ENCODE results near the gene NEK7. TPM values are rescaled to one million over a fixed set of nuclear protein-coding genes. Genes with fewer than 3 reads are reported as not detected.
A peak's percentile ranks its signal among the peaks of the same experiment; 100 is the strongest.

NEK7 gene
- total RNA-seq, 2 experiments from 2014 or later: 56.1 to 57.4 TPM

DNA sequence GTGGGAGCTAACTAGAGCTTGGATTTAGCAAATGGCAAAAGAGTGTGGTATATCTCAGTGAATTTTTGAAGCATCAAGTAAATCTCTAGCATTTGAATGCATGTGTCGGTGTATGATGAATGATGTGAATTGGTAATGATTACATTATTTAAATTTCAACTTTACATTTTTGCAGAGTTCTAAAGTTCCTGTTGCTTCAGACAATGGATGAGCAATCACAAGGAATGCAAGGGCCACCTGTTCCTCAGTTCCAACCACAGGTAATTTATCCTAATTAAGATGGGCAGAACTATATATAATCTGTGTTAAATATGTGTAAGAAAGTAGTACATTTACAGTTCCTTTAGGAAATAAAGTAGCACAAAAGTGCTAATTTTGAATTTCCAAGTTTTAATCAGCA lies 75.6 kb downstream of the NEK7 start:
- H3K36me3 Mint-ChIP-seq: peaks cover 26% of the 10 kb centered on the region
- no peak overlapping the region for H3K27ac Mint-ChIP-seq
- peaks cover 7% of the 10 kb centered on the region for H3K9me3 Mint-ChIP-seq
- peaks cover 37% of the 10 kb centered on the region for H3K4me1 Mint-ChIP-seq
- no peak overlapping the region for H3K4me3 Mint-ChIP-seq
- DNase-seq: no peak
- no peaks in the 10 kb centered on the region for H3K27me3 Mint-ChIP-seq

DNA sequence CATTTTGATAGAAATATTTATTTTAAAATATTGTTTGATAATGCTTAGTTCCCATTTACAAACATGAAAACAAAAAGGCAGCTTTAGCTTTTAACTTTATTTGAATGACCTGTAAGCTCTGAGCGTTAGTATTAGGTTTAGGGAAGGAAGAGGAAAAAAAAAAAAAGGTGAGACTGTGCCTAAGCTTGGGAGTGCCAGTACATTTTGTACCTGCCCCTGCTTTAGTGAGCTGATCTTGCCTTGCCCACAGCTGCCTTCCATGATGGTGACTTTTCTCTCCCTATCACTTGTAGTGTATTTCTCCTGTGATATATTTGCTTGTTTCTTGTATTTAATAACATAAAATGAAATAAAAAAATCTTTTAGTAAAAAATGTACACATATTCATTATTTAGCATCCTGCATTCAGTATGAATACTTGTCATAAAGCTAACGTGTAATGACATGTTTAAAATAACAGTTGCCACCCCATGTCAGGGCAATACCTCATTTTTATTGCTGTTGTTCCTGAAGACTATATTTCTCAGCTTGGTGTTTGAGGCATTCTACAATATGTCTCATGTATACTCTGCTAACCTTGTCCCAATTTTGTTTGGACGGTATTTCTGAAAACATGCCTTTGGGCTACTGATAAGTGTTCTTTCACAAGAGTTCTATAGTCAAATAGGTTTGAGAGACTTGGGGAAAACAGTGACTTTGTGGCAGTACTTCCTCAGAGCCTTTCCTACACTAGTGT lies 76.3 kb downstream of the NEK7 start:
- H3K4me1 Mint-ChIP-seq: peaks cover 37% of the 10 kb centered on the region
- peaks cover 23% of the 10 kb centered on the region for H3K36me3 Mint-ChIP-seq
- no peak overlapping the region for H3K27ac Mint-ChIP-seq
- H3K4me3 Mint-ChIP-seq: no peak overlapping the region
- H3K27me3 Mint-ChIP-seq: no peaks in the 10 kb centered on the region
- DNase-seq: no peak
- peaks cover 7% of the 10 kb centered on the region for H3K9me3 Mint-ChIP-seq

DNA sequence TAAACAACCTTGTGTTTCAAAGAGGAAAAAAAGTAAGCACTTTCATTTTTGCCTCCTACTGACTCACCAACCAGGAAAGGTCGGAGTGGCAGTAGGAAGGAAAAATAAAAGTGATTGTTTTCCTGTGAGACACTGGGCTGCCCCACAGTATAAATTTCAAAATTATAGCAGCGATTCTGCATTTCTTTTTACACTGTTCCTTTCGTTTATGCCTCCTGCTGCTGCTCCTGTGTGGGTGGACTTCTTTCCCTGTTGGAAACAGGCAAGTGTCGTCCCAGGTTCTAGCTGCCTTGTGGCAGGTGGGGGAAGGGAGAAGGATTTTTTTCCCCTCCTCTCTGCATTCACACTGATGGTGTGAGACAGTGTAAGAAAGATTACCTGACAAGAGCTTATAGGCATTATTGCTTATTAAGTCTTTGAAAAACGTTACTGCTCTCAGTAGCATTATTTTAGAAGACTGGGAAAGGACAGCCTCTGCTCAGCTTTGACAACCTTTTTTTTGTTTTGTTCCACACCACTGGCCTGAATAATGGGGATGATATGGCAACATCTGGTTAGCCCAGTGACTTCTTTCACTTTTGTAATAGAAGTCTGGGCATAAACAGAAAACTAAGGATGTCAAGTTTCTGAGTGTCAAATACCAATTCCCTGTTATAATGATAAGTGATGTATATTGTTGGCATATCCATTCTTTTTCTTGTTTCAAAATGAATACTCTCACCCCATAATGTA lies 77.9 kb downstream of the NEK7 start:
- peaks cover 32% of the 10 kb centered on the region for H3K4me1 Mint-ChIP-seq
- H3K9me3 Mint-ChIP-seq: peaks cover 7% of the 10 kb centered on the region
- H3K4me3 Mint-ChIP-seq: peak overlapping the region; percentile 47
- DNase-seq: no peak
- peaks cover 23% of the 10 kb centered on the region for H3K36me3 Mint-ChIP-seq
- H3K27ac Mint-ChIP-seq: peak overlapping the region; percentile 78
- H3K27me3 Mint-ChIP-seq: no peaks in the 10 kb centered on the region

DNA sequence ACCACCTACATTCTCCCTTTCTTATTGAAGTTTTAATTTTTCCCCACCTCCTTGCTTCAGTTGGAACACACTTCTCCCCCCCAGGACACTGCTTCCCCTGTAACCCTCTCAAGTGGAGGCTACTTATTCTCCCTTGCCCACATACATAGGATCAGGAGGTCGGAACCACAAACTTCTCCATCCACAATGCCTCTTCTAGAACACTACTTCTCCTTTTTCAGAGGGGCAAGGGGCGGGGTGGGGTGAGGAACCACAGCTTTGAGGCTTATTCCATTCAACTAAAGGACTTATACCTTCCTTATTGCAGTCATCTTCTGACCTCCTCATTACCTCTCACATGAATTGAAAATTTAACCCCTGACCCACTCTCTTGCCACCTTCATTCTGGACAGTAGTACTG lies 81.3 kb downstream of the NEK7 start:
- no peak overlapping the region for H3K27ac Mint-ChIP-seq

DNA sequence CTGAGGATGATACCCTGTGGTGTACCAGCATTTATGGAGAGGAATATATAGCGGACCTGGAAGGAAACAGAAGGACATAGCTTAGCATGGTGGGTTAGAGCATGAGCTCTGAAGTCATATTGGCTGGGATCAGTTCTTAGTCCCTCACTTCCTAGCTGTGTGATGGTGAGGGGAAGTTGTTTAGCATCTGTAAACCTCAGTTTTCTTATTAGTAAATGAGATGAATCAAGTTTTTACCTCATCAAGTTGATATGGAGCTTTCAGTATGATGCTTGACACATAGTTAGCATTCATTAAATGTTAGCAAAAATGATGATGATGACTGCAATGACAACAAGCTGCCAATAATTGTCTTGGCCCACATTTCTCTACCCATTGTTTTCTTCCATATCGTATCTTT lies 84.8 kb downstream of the NEK7 start:
- H3K27ac Mint-ChIP-seq: peak overlapping the region; percentile 3
- no peak for DNase-seq
- H3K4me3 Mint-ChIP-seq: no peak overlapping the region
- H3K4me1 Mint-ChIP-seq: peaks cover 24% of the 10 kb centered on the region
- H3K36me3 Mint-ChIP-seq: peaks cover 28% of the 10 kb centered on the region
- H3K27me3 Mint-ChIP-seq: no peaks in the 10 kb centered on the region
- H3K9me3 Mint-ChIP-seq: no peaks in the 10 kb centered on the region

More for the DNA sequence above, 81.3 kb downstream of the NEK7 start:
- Mint-ChIP-seq H3K4me1 (peaks cover 31% of the 10 kb centered on the region), H3K4me3 (no peak overlapping the region), H3K36me3 (peaks cover 27% of the 10 kb centered on the region), H3K9me3 (peaks cover 7% of the 10 kb centered on the region), H3K27me3 (no peaks in the 10 kb centered on the region)
- no peak for DNase-seq

DNA sequence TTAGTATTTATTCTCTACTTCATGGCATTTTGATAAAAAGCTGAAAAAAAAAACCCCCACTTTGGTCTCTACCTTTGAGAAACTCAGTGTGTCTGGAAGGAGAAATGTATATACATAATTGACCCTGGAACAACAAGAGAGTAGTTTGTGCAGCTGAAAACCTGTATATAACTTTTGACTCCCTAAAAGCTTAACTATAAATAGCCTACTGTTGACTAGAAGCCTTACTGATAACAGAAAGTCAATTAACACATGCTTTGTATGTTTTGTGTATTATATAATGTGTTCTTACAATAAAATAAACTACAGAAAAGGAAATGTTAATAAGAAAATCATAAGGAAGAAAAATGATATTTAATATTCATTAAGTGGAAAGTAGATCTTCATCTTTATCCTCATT lies 88.0 kb downstream of the NEK7 start:
- peaks cover 1% of the 10 kb centered on the region for H3K9me3 Mint-ChIP-seq
- no peak overlapping the region for H3K27ac Mint-ChIP-seq
- H3K36me3 Mint-ChIP-seq: peaks cover 40% of the 10 kb centered on the region
- no peak overlapping the region for H3K4me3 Mint-ChIP-seq
- no peaks in the 10 kb centered on the region for H3K27me3 Mint-ChIP-seq
- H3K4me1 Mint-ChIP-seq: peaks cover 24% of the 10 kb centered on the region
- no peak for DNase-seq

DNA sequence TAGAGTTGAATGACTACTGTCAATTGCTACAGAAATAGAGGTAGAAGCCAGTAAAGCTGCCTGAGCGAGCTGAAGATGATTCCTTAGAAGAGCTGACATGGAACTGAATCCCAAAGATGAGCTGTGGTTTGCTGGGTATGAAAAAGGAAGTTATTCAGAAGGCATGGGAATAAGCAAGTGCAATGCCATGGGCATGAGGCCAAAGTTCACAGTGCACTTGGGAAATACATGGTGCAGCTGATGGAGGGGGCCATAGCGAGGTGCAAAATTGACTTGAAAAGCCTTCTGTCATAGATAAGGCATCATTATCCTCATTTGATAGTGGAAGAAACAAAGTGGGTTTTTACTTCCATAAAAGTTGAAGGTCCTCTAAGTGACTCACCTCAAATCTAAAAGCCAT lies 88.6 kb downstream of the NEK7 start:
- peaks cover 21% of the 10 kb centered on the region for H3K4me1 Mint-ChIP-seq
- H3K27me3 Mint-ChIP-seq: no peaks in the 10 kb centered on the region
- peaks cover 36% of the 10 kb centered on the region for H3K36me3 Mint-ChIP-seq
- no peak overlapping the region for H3K4me3 Mint-ChIP-seq
- H3K9me3 Mint-ChIP-seq: peaks cover 1% of the 10 kb centered on the region
- no peak overlapping the region for H3K27ac Mint-ChIP-seq
- DNase-seq: no peak

DNA sequence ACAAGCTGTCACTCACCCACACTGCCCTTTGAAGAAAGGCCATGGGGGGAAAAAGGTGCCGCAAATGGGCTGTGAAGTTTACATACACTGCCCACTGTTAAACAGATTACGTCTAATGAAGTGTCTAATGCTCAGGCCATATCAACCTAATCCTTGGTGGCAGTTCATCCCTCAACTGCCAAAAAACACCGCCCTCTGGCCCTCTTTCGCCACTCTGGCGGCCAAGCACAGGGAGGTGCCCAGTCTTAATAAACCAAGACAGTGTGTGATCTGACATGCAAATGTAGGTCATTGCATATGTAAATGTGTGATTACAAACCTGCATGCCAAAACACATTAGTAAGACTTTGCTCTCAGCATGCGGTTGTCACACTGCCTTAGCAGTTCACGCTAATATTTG lies 89.5 kb downstream of the NEK7 start:
- peaks cover 18% of the 10 kb centered on the region for H3K4me1 Mint-ChIP-seq
- H3K4me3 Mint-ChIP-seq: no peak overlapping the region
- no peak overlapping the region for H3K27ac Mint-ChIP-seq
- H3K9me3 Mint-ChIP-seq: peaks cover 1% of the 10 kb centered on the region
- peaks cover 34% of the 10 kb centered on the region for H3K36me3 Mint-ChIP-seq
- no peaks in the 10 kb centered on the region for H3K27me3 Mint-ChIP-seq
- no peak for DNase-seq

DNA sequence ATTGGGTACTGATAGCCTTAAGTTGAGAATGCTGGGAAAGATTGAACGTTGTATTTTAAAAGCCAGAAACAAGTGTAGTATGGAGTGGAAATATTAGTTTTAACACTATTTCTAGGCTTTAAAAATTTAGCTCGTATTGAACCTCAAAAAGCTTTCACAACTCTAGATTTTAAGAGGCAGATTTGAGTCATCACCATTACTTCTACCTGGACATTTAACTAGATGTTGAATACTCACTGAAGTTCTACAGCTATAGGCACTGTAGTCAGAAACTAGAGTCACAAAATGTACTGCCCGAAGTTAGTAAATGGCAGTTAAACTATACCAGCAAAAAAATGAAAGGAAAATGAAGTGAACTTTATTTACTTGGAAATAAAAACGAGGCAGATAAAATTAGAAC lies 96.5 kb downstream of the NEK7 start:
- Mint-ChIP-seq H3K4me3 (no peak overlapping the region), H3K36me3 (peaks cover 42% of the 10 kb centered on the region), H3K4me1 (peaks cover 44% of the 10 kb centered on the region), H3K27me3 (no peaks in the 10 kb centered on the region), H3K9me3 (peaks cover 8% of the 10 kb centered on the region), H3K27ac (peak overlapping the region; percentile 94)
- no peak for DNase-seq

DNA sequence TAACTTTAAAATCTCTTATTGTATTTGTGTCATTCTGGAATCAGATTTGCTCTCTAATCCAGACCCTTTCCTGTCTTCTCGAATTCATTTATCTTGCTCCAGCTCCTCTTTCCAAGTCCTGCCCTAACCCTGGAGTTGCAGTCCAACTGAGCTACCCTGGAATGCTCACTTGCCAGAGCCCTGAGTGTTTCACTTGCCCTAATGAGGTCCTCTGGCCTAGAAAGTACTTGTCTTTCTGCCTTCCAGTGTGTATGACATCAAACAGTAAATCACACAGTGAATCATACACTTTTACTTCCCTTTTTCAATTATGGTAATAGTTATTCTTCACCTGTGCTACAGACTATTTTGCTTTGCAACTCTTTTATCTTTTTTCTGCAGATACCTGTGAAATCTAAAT lies 96.9 kb downstream of the NEK7 start:
- H3K4me1 Mint-ChIP-seq: peaks cover 44% of the 10 kb centered on the region
- peak overlapping the region; percentile 94 for H3K27ac Mint-ChIP-seq
- no peaks in the 10 kb centered on the region for H3K27me3 Mint-ChIP-seq
- peaks cover 8% of the 10 kb centered on the region for H3K9me3 Mint-ChIP-seq
- DNase-seq: peak; percentile 13
- H3K4me3 Mint-ChIP-seq: peak overlapping the region; percentile 58
- peaks cover 41% of the 10 kb centered on the region for H3K36me3 Mint-ChIP-seq

DNA sequence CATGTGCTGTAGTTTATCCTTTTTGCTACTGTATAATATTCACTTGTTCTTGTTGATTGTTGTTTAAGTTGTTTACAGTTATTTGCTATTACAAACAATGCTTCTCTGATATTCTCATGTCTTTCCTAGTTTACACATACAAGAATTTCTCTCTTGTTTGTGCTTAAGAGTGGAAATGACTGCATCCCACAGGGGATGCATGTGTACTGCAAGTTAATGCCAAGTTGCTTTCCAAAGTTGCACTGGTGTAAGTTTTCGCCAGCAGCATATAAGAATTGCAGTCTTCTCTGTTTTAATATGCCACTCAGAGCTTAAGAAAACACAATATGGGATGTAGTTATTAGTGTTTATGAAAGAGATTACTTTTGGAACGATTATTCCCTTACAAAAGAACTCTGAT lies 97.7 kb downstream of the NEK7 start:
- Mint-ChIP-seq H3K27ac (no peak overlapping the region), H3K27me3 (no peaks in the 10 kb centered on the region)

DNA sequence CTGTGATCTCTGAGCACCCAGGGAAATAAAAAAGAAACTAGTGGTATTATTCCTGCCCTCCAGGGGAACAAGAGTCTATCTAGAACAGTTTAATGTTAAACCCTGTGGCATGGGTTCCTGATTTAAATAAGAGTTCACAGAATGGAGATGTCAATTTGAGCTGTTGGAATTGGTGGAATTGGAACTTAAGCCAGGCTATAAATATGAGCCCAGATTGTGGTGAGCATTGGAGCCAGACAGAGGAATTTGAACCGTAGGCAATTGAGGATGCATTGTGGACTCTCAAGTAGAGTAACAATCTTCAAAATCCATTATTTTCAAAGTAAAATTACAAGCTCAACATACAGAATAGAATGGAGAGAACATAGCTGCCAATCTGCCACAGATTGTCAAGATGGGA lies 98.2 kb downstream of the NEK7 start:
- peaks cover 40% of the 10 kb centered on the region for H3K36me3 Mint-ChIP-seq
- peak overlapping the region; percentile 21 for H3K27ac Mint-ChIP-seq
- no peak overlapping the region for H3K4me3 Mint-ChIP-seq
- H3K4me1 Mint-ChIP-seq: peaks cover 54% of the 10 kb centered on the region
- H3K9me3 Mint-ChIP-seq: peaks cover 11% of the 10 kb centered on the region
- no peaks in the 10 kb centered on the region for H3K27me3 Mint-ChIP-seq
- no peak for DNase-seq

More for the DNA sequence above, 97.7 kb downstream of the NEK7 start:
- peaks cover 49% of the 10 kb centered on the region for H3K4me1 Mint-ChIP-seq
- DNase-seq: no peak
- no peak overlapping the region for H3K4me3 Mint-ChIP-seq
- peaks cover 11% of the 10 kb centered on the region for H3K9me3 Mint-ChIP-seq
- peaks cover 40% of the 10 kb centered on the region for H3K36me3 Mint-ChIP-seq

DNA sequence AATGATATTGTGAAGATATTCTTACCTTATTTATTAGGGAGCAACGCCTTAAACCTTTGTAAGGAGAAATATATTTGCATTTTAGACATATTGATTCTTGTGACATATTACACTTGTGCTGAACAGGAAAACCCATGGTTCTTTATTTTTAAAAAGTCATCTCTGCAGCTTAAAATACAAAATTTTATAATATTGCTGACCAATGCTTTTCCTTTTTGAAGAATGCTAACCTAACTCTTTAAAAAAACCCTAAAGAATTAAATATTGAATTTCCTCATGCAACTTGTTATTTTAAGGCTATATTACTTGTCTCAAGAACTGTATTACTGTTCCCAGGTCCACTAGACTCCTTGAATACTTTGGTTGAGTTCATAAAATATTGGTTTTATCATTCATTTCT lies 99.0 kb downstream of the NEK7 start:
- DNase-seq: no peak
- H3K27me3 Mint-ChIP-seq: no peaks in the 10 kb centered on the region
- no peak overlapping the region for H3K27ac Mint-ChIP-seq
- H3K9me3 Mint-ChIP-seq: peaks cover 11% of the 10 kb centered on the region
- peaks cover 60% of the 10 kb centered on the region for H3K4me1 Mint-ChIP-seq
- no peak overlapping the region for H3K4me3 Mint-ChIP-seq
- H3K36me3 Mint-ChIP-seq: peaks cover 38% of the 10 kb centered on the region

DNA sequence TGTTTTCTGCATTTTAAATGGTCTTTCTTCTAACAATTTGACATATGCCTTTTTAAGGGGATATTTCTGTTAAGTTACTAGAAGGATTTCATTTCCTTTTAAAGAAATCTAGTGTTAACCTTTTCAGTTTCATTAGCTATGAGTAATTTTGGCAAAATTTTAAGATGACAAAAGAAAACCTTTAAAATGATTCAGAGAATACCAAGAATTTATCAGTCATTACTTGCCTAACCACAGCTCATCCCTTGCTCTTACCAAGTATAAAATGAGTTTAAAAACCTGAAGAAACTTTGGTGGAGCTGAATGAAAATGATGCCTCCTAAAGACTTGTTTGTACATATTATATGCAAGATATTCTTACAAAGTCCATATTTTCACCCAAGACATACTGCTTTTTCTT lies 101.7 kb downstream of the NEK7 start:
- peaks cover 7% of the 10 kb centered on the region for H3K9me3 Mint-ChIP-seq
- H3K36me3 Mint-ChIP-seq: peaks cover 36% of the 10 kb centered on the region
- peak overlapping the region; percentile 18 for H3K4me3 Mint-ChIP-seq
- H3K27me3 Mint-ChIP-seq: no peaks in the 10 kb centered on the region
- H3K27ac Mint-ChIP-seq: peak overlapping the region; percentile 90
- no peak for DNase-seq
- peaks cover 58% of the 10 kb centered on the region for H3K4me1 Mint-ChIP-seq

DNA sequence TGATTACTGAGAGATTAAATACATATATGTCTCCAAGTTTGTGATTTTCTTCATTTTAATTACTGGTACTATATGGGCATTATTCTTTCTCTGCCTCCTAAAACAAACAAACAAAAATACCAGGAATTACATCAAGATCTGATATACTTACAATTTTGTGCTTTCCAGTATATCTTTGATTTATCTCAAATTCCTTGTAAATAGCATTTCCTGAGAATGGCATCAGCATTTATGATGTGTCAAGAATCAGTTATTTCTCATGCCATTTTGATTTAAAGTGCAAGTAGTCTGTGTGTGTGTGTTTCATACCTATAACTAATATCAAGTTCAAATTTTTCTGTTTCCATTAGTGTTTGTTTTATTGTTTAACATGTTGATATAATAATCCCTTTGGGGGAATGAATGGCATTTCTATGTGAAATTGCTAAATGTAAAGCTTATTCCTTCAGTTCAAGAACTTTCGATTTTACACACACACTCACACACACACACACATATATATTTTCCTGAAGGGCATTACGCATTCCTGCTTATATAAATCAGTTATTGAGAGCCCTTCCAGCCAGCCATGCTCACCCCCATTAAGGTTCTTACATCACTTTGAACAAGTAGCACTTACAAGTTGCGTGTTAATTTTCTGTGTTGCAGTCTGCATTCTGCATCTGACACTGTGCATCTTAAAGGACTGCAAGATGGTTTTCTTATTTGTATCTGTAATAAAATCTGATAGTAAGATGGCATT lies 102.7 kb downstream of the NEK7 start:
- Mint-ChIP-seq H3K9me3 (peaks cover 7% of the 10 kb centered on the region), H3K27ac (peak overlapping the region; percentile 75), H3K36me3 (peaks cover 35% of the 10 kb centered on the region), H3K4me1 (peaks cover 50% of the 10 kb centered on the region), H3K27me3 (no peaks in the 10 kb centered on the region), H3K4me3 (peak overlapping the region; percentile 16)
- no peak for DNase-seq
